Activated CD4-positive, alpha-beta memory T cell treated with anti-CD3 and anti-CD28 coated beads, Interleukin-2, amount 10 ng/mL, durations not matched to agents 7 days and 5 days (primary cell): ENCODE measurements around the gene LRRC10. TPM values are rescaled to one million over a fixed set of nuclear protein-coding genes. Genes with fewer than 3 reads are reported as not detected.
A peak's percentile ranks its signal among the peaks of the same experiment; 100 is the strongest.

Source experiments
- CTCF ChIA-PET: fragments of 350-600 bp; sonication (Branson Sonifier 250); formaldehyde crosslinking; loops from one replicate; lab custom pipeline; 2021; ENCODE audit warnings: antibody characterized with exemption, inconsistent platforms; lab: Charles Lee
- POLR2A ChIA-PET: fragments of 350-600 bp; sonication (Branson Sonifier 250); formaldehyde crosslinking; loops from one replicate; lab custom pipeline; 2021; ENCODE audit warnings: antibody characterized with exemption; lab: Charles Lee
- DNase-seq: peaks from one replicate; pipeline ENCODE4 v3.0.0-alpha.2; 2020
- H3K27ac Mint-ChIP-seq: one replicate; pipeline ENCODE4 v1.8.0; 2021; ENCODE audit warnings: mild to moderate bottlenecking, mixed read lengths
- H3K27me3 Mint-ChIP-seq: one replicate; pipeline ENCODE4 v1.8.0; 2021; ENCODE audit warnings: mixed read lengths
- H3K36me3 Mint-ChIP-seq: one replicate; pipeline ENCODE4 v1.8.0; 2021; ENCODE audit warnings: low read depth, mixed read lengths
- H3K4me1 Mint-ChIP-seq: one replicate; pipeline ENCODE4 v1.8.0; 2021; ENCODE audit warnings: mixed read lengths
- H3K4me3 Mint-ChIP-seq: one replicate; pipeline ENCODE4 v1.8.0; 2021; ENCODE audit warnings: mild to moderate bottlenecking, mixed read lengths
- H3K9me3 Mint-ChIP-seq: one replicate; pipeline ENCODE4 v1.8.0; 2021; ENCODE audit warnings: mixed read lengths
- total RNA-seq, 2 experiments: library from RNA; stranded (reverse); gene quantifications; one replicate each; pipeline ENCODE4 v1.2.3, GENCODE V29; 2021

Gene LRRC10
- total RNA-seq, 2 experiments from 2014 or later = not detected

DNA sequence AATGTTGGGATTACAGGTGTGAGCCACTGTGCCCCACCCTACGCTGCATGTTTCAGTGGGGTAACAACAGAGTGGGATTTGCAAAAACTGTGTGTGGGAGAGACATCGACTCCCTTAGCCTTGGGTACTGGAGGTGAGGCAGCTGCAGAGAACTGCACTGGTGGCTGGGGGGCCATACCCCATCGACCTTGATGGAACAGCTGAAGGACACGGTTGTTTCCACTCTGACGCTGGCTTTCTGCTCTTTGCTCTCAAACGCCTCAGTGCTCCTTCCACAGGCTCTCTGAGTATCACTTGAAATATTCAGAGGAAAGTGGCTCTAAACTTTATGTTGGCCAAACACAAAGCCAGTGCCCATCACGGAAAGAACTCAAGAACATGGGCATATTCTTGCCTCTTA lies 30.8 kb upstream of the LRRC10 start:
- ChIA-PET CTCF (interaction anchor here (0.9 kb wide), 1 partner anchor 284 kb away, joined by 6 read pairs; no protein-coding TSS in a partner anchor), POLR2A (no interaction called here)
- Mint-ChIP-seq H3K27ac (no peak overlapping the region), H3K4me3 (no peak overlapping the region), H3K9me3 (no peaks in the 10 kb centered on the region), H3K4me1 (no peaks in the 10 kb centered on the region), H3K36me3 (no peaks in the 10 kb centered on the region), H3K27me3 (peaks cover 5% of the 10 kb centered on the region)
- no peak for DNase-seq

DNA sequence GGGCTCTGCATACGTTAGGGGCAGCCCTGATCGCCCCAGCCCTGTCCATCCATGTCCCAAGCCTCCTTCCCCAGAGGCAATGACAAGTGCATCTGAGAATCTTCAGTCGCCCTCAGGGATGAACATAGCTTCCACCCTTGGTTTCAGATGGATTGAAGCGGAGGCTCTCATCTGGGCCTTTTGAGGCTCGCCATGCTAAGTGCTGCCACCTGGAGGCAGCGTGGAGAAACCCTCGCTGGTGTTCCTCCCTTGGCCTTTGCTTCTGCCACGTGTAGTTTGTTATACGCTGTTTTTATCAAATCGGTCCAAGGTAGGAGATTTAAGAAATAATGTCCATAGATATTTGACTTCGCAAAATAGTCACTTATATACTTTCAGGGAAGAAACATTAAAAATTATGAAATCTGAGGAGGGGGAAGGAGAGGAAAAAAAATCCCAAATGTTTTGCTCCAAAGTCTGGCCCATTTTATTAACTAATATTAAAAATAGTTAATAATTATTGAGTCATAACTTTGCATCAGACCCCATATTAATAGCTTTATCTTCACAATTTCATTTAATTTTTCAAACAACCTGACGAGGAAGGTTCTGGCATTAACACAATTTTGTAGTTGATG lies 28.8 kb upstream of the LRRC10 start:
- DNase-seq = peak; percentile 66
- POLR2A ChIA-PET = no interaction called here
- no peak overlapping the region for H3K27ac Mint-ChIP-seq
- CTCF ChIA-PET = interaction anchor here (0.6 to 3.1 kb wide), 30 partner anchors 10 to 810 kb away, joined by 3 to 46 read pairs (median 4); partner anchors contain the start of gene LRRC10
- H3K4me3 Mint-ChIP-seq = no peak overlapping the region
- no peaks in the 10 kb centered on the region for H3K9me3 Mint-ChIP-seq
- H3K4me1 Mint-ChIP-seq = no peaks in the 10 kb centered on the region
- no peaks in the 10 kb centered on the region for H3K27me3 Mint-ChIP-seq
- no peaks in the 10 kb centered on the region for H3K36me3 Mint-ChIP-seq

DNA sequence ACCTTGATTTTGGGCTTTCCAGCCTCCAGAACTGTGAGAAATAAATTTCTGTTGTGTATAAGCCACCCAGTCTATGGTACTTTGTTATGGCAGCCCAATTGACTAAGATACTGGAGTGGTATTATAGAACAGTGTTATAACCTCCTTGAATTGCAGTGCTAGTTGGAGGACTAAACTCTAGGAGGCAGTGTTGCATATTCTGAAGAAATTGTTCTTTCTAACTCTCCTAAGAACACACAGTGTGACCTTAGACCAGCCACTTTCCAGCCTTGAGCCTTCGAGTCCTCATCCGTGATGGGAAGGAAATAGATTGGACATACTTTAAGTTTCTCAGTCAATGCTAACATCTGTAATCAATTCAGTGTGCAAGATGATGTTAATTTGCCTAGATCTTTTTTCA lies 22.4 kb upstream of the LRRC10 start:
- H3K4me3 Mint-ChIP-seq = no peak overlapping the region
- ChIA-PET CTCF (no interaction called here), POLR2A (no interaction called here)
- peaks cover 6% of the 10 kb centered on the region for H3K27me3 Mint-ChIP-seq
- H3K27ac Mint-ChIP-seq = no peak overlapping the region
- H3K9me3 Mint-ChIP-seq = no peaks in the 10 kb centered on the region
- H3K4me1 Mint-ChIP-seq = no peaks in the 10 kb centered on the region
- DNase-seq = no peak
- no peaks in the 10 kb centered on the region for H3K36me3 Mint-ChIP-seq

DNA sequence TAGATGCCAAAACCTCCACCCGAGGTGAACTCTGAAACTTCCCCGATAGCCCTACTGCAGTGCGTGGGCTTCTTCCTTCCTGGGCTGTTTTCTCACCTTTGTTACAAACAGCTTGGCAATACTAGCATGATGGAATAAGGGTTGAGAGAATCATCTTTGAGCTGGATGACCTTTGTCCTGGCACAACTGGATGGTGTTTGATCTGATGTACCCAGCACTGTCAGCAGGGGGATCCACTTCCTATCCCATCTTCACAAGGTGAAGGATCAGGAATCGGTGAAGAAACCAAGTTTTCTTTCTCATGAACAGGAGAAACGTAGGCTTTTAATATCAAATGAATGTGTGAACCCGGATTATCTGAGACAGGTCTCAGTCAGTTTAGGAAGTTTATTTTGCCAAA lies 19.5 kb upstream of the LRRC10 start:
- no peak for DNase-seq
- POLR2A ChIA-PET = no interaction called here
- Mint-ChIP-seq H3K27ac (no peak overlapping the region), H3K36me3 (no peaks in the 10 kb centered on the region), H3K4me3 (no peak overlapping the region), H3K4me1 (no peaks in the 10 kb centered on the region), H3K27me3 (peaks cover 6% of the 10 kb centered on the region), H3K9me3 (no peaks in the 10 kb centered on the region)
- CTCF ChIA-PET = no interaction called here

DNA sequence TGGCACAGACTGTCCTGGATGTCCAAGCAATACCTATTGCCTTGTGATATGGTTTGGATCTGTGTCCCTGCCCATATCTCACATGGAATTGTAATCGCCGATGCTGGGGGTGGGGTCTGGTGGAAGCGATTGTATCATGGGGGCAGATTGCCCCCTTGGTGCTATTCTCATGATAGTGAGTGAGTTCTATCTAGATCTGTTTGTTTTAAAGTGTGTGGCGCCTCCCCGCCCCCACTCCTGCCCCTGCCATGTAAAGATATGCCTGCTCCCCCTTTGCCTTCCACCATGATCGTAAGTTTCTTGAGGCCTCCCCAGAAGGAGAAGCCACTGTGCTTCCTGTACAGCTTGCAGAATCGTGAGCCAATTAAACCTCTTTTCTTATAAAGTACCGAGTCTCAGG lies 16.8 kb upstream of the LRRC10 start:
- ChIA-PET CTCF (interaction anchor here (0.8 kb wide), 1 partner anchor 11 kb away, joined by 3 read pairs; no protein-coding TSS in a partner anchor), POLR2A (no interaction called here)
- H3K9me3 Mint-ChIP-seq = no peaks in the 10 kb centered on the region
- no peak overlapping the region for H3K27ac Mint-ChIP-seq
- no peaks in the 10 kb centered on the region for H3K4me1 Mint-ChIP-seq
- no peak for DNase-seq
- peaks cover 6% of the 10 kb centered on the region for H3K27me3 Mint-ChIP-seq
- H3K4me3 Mint-ChIP-seq = no peak overlapping the region
- no peaks in the 10 kb centered on the region for H3K36me3 Mint-ChIP-seq

DNA sequence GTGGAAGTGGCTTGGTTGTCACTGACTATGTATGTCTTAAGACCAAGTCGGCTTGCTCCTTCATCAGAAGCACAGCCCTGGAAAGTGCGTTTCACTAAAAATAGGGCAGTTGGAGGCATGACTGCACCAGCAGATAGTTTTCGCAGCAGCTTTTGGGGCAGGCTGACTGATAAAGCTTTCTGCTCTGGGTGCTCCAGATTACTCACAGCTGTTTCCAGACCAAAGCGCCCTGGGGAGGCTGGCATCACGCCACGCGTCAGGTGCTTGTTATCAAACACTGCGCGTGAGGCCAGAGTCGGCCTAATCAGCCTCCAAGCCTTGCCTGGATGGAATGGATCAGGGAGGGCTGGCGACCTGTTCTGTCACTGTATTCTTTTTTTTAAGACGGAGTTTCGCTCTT lies 13.3 kb upstream of the LRRC10 start:
- DNase-seq = no peak
- POLR2A ChIA-PET = no interaction called here
- Mint-ChIP-seq H3K27me3 (peaks cover 5% of the 10 kb centered on the region), H3K27ac (no peak overlapping the region), H3K4me3 (no peak overlapping the region), H3K36me3 (no peaks in the 10 kb centered on the region), H3K4me1 (no peaks in the 10 kb centered on the region), H3K9me3 (no peaks in the 10 kb centered on the region)
- CTCF ChIA-PET = interaction anchor here (1.3 kb wide), 1 partner anchor 16 kb away, joined by 4 read pairs; no protein-coding TSS in a partner anchor

DNA sequence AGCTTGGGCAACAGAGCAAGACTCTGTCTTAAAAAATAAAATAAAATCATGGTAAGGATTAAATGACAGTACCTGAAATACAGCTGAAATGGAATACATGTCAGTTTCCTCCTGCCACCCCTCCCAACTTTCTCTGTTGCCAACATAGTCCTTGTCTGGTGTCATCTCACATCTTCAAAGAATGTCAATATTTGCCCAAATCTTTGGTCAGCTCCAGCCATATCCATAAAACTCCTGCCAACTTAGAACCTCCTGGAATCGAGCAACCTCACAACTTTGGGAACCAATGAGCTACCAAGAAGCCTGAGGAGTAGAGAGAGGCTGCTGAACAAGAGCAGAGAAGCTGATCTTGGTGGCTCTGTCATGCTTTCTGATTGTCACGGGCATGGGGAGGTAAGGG lies 10.8 kb upstream of the LRRC10 start:
- Mint-ChIP-seq H3K4me3 (no peak overlapping the region), H3K36me3 (no peaks in the 10 kb centered on the region), H3K27ac (no peak overlapping the region), H3K27me3 (peaks cover 7% of the 10 kb centered on the region), H3K4me1 (no peaks in the 10 kb centered on the region), H3K9me3 (no peaks in the 10 kb centered on the region)
- POLR2A ChIA-PET = no interaction called here
- DNase-seq = no peak
- CTCF ChIA-PET = no interaction called here

DNA sequence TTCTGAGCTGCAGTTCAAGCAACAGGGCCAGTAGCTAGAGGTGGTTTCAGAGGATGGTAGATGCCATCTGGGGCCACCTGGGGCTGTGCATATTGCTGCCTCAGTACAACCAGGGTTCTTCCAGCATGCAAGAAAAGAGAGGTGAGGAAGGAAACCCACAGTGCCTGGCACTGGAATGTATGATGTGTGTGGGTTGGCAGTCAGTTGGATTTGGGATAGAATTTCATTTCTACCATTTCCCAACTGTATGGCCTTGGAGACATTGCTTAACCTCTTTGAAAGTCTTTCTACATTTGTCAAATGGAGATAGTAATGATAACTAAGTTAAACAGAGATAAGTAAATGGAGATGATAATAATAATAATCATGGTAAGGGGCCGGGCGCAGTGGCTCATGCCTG lies 10.2 kb upstream of the LRRC10 start:
- DNase-seq = no peak
- no peak overlapping the region for H3K4me3 Mint-ChIP-seq
- ChIA-PET CTCF (no interaction called here), POLR2A (no interaction called here)
- H3K36me3 Mint-ChIP-seq = no peaks in the 10 kb centered on the region
- peaks cover 7% of the 10 kb centered on the region for H3K27me3 Mint-ChIP-seq
- H3K4me1 Mint-ChIP-seq = no peaks in the 10 kb centered on the region
- H3K27ac Mint-ChIP-seq = no peak overlapping the region
- H3K9me3 Mint-ChIP-seq = no peaks in the 10 kb centered on the region

DNA sequence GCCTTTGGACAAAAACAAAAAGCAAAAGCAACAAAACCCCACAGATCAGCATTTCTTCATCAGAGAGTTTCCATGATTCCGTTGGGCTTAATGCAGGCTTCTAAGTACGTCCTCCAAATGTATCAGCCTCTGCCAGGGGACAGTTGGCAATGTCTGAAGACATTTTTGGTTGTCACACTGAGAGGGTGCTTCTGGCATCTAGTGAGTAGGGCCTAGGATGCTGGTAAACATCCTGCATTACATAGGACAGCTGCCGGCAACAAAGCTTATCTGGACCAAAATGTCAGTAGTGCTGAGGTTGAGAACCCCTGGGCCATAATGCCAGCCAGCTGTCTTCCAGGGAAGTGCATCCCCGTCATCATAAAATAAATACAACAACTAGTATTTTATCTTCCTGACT lies 9.4 kb upstream of the LRRC10 start:
- Mint-ChIP-seq H3K27me3 (peaks cover 7% of the 10 kb centered on the region), H3K27ac (no peak overlapping the region), H3K4me1 (no peaks in the 10 kb centered on the region), H3K4me3 (no peak overlapping the region), H3K9me3 (no peaks in the 10 kb centered on the region), H3K36me3 (no peaks in the 10 kb centered on the region)
- CTCF ChIA-PET = no interaction called here
- no peak for DNase-seq
- POLR2A ChIA-PET = no interaction called here

DNA sequence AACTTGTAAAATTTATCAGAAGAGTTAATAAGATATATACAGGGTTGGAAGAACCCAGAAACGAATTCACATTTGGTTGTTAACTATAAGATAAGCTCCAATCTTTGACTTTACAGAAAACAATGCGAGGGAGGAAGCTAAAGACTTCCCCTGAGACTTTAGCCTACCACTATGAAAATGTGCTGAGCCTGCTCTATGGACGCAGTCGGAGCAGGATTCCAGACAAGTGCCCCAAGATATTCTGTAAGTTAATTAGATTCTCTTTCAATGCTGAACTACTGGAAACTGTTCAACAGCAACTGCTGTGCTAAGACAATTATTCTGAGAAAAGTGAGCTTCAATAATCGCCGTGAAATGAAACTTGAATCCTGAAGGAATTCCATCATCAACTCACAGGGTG lies 8.3 kb upstream of the LRRC10 start:
- POLR2A ChIA-PET = no interaction called here
- no peak overlapping the region for H3K4me3 Mint-ChIP-seq
- H3K36me3 Mint-ChIP-seq = no peaks in the 10 kb centered on the region
- peaks cover 7% of the 10 kb centered on the region for H3K27me3 Mint-ChIP-seq
- H3K27ac Mint-ChIP-seq = no peak overlapping the region
- no peaks in the 10 kb centered on the region for H3K4me1 Mint-ChIP-seq
- no peaks in the 10 kb centered on the region for H3K9me3 Mint-ChIP-seq
- DNase-seq = no peak
- CTCF ChIA-PET = interaction anchor here (1.1 to 1.2 kb wide), 2 partner anchors 20 to 1461 kb away, joined by 3 read pairs; no protein-coding TSS in a partner anchor

DNA sequence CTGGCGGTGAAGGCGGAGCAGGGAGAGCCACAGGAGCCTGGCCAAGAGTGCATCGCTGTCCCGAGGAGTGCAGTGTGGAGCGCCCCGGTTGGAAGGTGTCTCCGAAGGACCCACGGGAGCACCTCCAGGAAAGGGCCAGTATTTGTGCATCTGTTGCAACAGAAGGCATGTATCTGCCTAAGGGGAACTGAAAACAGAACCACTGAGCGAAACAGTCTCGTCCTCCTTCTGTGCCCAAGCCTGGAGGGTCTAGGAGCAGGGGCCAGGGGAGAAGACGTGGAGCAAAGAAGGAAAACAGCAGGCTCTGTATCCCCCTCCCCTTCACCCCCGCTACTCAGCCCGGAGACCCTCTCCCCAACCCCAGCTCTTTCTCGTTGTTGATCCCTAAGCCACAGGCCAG lies 5.3 kb upstream of the LRRC10 start:
- Mint-ChIP-seq H3K4me3 (no peak overlapping the region), H3K36me3 (no peaks in the 10 kb centered on the region), H3K27me3 (peaks cover 8% of the 10 kb centered on the region), H3K4me1 (no peaks in the 10 kb centered on the region), H3K9me3 (no peaks in the 10 kb centered on the region), H3K27ac (no peak overlapping the region)
- ChIA-PET CTCF (no interaction called here), POLR2A (no interaction called here)
- no peak for DNase-seq

DNA sequence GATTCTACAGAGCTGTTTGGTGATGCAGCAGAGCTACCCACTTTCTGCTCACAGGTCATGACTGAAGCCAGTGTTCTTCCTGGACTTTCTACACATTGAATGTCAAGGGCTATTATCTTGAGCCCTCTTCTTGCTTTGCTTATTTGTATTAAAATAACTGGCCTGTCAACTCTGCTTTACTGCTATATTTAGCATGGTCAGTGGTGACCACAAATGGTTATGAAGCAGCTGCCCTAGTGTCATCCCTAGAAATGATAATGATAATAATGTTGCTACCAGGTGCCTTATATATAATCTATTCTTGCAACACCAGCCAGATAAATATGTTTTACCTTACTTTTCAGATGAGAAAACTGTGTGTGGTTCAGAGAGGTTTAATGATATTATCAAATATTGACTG lies 2.6 kb upstream of the LRRC10 start:
- CTCF ChIA-PET = interaction anchor here (3.1 kb wide), 1 partner anchor 27 kb away, joined by 7 read pairs; no protein-coding TSS in a partner anchor

DNA sequence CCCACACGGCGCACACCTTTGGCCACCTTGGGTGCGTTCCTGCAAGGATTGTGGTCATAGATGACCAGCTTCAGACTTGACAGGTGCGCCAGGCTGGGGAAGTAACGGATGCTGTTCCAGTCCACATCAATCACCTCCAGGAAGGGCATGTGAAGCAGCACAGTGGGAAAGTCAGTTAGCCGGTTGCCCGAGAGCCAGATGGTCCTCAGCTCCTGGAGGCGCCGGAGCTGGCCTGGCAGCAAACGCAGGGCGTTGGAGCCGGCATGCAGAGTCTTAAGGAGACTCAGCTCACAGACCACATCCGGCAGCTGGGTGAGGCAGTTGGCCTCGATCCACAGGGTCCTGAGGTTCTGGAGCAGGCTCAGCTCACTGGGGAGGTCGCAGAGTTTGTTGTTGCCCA lies 581 bp downstream of the LRRC10 start:
- POLR2A ChIA-PET = no interaction called here
- H3K4me1 Mint-ChIP-seq = no peaks in the 10 kb centered on the region
- no peak overlapping the region for H3K27ac Mint-ChIP-seq
- H3K4me3 Mint-ChIP-seq = no peak overlapping the region
- CTCF ChIA-PET = interaction anchor here (0.6 to 2.0 kb wide), 4 partner anchors 21 to 780 kb away, joined by 3 to 9 read pairs (median 3); no protein-coding TSS in a partner anchor
- H3K36me3 Mint-ChIP-seq = no peaks in the 10 kb centered on the region
- no peak for DNase-seq
- peaks cover 6% of the 10 kb centered on the region for H3K27me3 Mint-ChIP-seq
- no peaks in the 10 kb centered on the region for H3K9me3 Mint-ChIP-seq

More for the DNA sequence above, 2.6 kb upstream of the LRRC10 start:
- no peak for DNase-seq
- peaks cover 6% of the 10 kb centered on the region for H3K27me3 Mint-ChIP-seq
- H3K4me1 Mint-ChIP-seq = no peaks in the 10 kb centered on the region
- H3K9me3 Mint-ChIP-seq = no peaks in the 10 kb centered on the region
- POLR2A ChIA-PET = no interaction called here
- H3K4me3 Mint-ChIP-seq = no peak overlapping the region
- no peaks in the 10 kb centered on the region for H3K36me3 Mint-ChIP-seq
- no peak overlapping the region for H3K27ac Mint-ChIP-seq

DNA sequence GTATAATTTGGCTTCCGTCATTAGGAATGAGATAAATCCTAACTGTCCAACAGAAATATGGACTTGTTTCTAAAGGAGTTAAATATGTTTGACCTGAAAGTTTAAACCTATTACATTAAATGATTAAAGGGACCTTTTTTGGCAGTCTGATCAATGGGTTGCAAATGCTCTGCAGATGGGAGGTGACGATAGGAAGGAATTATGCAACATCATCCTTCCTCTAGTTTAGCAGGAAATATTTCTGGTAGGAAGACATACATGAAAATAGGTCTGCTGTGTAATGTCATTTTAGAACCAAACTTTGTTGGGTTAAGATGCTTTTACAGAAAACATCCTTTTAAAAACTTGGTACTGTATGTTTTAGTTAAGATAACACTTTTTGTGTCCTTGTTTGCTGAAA lies 2.6 kb downstream of the LRRC10 start:
- CTCF ChIA-PET = interaction anchor here (1.0 kb wide), 1 partner anchor 31 kb away, joined by 3 read pairs; no protein-coding TSS in a partner anchor
- no peak for DNase-seq
- H3K27ac Mint-ChIP-seq = no peak overlapping the region
- H3K4me3 Mint-ChIP-seq = no peak overlapping the region
- H3K36me3 Mint-ChIP-seq = peaks cover 5% of the 10 kb centered on the region
- no peaks in the 10 kb centered on the region for H3K27me3 Mint-ChIP-seq
- no peaks in the 10 kb centered on the region for H3K4me1 Mint-ChIP-seq
- H3K9me3 Mint-ChIP-seq = no peaks in the 10 kb centered on the region
- POLR2A ChIA-PET = no interaction called here
